Gastrocnemius medialis (tissue), 4 donors: ENCODE data around the gene TMEM106C. TPM values are rescaled to one million over a fixed set of nuclear protein-coding genes. Genes with fewer than 3 reads are reported as not detected.
A peak's percentile ranks its signal among the peaks of the same experiment; 100 is the strongest.

Experiments
- ATAC-seq, 2 donors: fragments of 150-250 bp; one replicate each; pipeline ENCODE4 v1.9.1; 2016
- DNase-seq, 2 donors: peaks; one replicate each; pipeline ENCODE4 v3.0.0-alpha.2; 2019
- H3K27ac ChIP-seq, 4 donors: fragments of 200-600 bp; sonication (generic); 1 replicate in 1 of 4; 2 replicates in 3 of 4; pipeline ENCODE4 v1.5.1; 2016 to 2018; ENCODE audit warnings: mild to moderate bottlenecking in 2 of 4, moderate library complexity in 1 of 4
- H3K27me3 ChIP-seq, 3 donors: fragments of 200-600 bp; sonication (generic) in 2 of 3; 1 replicate in 1 of 3; 2 replicates in 2 of 3; pipeline versions ENCODE4 v1.5.1 to v1.6.0; 2016 to 2019; ENCODE audit warnings: mild to moderate bottlenecking in 1 of 3, moderate library complexity in 1 of 3
- H3K36me3 ChIP-seq, 2 donors: fragments of 200-600 bp; sonication (generic) in 1 of 2; one replicate each; pipeline ENCODE4 v1.5.1; 2017 to 2018
- H3K4me1 ChIP-seq, 2 donors: fragments of 200-600 bp; sonication (generic) in 1 of 2; one replicate each; pipeline ENCODE4 v1.5.1; 2016 to 2017; ENCODE audit warnings: mild to moderate bottlenecking in 2 of 2
- H3K4me3 ChIP-seq, 4 donors: fragments of 200-600 bp; sonication (generic) in 3 of 4; 1 replicate in 1 of 4; 2 replicates in 3 of 4; pipeline ENCODE4 v1.5.1; 2016 to 2019; ENCODE audit warnings: mild to moderate bottlenecking in 2 of 4
- H3K9me3 ChIP-seq, 3 donors: fragments of 200-600 bp; sonication (generic) in 2 of 3; 1 replicate in 1 of 3; 2 replicates in 2 of 3; pipeline ENCODE4 v1.5.1; 2016 to 2019
- CTCF ChIP-seq, 5 experiments: fragments of 450-650 bp in 3 of 5; fragments of 200-600 bp in 2 of 5; sonication (generic) in 2 of 5; IDR thresholded peaks in 4 of 5; conservative IDR thresholded peaks in 1 of 5; 1 replicate in 4 of 5; 2 replicates in 1 of 5; pipeline ENCODE4 v1.5.1; 2016 to 2019; ENCODE audit warnings: antibody characterized with exemption in 5 of 5, mild to moderate bottlenecking in 3 of 5, moderate library complexity in 3 of 5
- POLR2A ChIP-seq, 2 donors: fragments of 450-650 bp; IDR thresholded peaks; one replicate each; pipeline ENCODE4 v1.6.1; 2017; ENCODE audit warnings: antibody characterized with exemption in 2 of 2, mild to moderate bottlenecking in 2 of 2, moderate library complexity in 2 of 2
- in situ Hi-C, 4 donors: fragments of 200-750 bp; cut with MboI; loops; one replicate each; pipeline versions ENCODE4 v1.15.0 to v1.8.0; 2017; ENCODE audit warnings: low sequenced_read_pairs in 4 of 4
- intact Hi-C: fragments of 100-400 bp; cut with DNase I; formaldehyde crosslinking; loops from one replicate; pipeline ENCODE4 v1.15.1; 2023; ENCODE audit warnings: low total_unique reads
- total RNA-seq, 4 donors: library from RNA; depleted of rRNA; stranded (reverse); fragments of >200 nt; gene quantifications; one replicate each; pipeline versions ENCODE4 v1.1.0 to v1.2.3, GENCODE V29; 2016

TMEM106C gene
- total RNA-seq, 4 donors from 2014 or later: 11.8 to 27.1 (median 24.8) TPM

GRCh38 chr12:47964106-47964728, 821 bp downstream of the TMEM106C start:
- TF ChIP-seq POLR2A (IDR thresholded peaks at IDR 0.05): no peak
- no peak for TF ChIP-seq CTCF (IDR thresholded peaks at IDR 0.05 in 4 of 5, conservative IDR thresholded peaks at IDR 0.05 in 1 of 5)
- peaks cover 11 to 14% of the 10 kb centered on the region in 2 donors for H3K4me1 ChIP-seq
- in situ Hi-C loops (loop anchor here in 3 of 4 donors (25.0 kb wide), 1 partner anchor 223 kb away; the partner anchor contains the start of gene CCDC184 (in 3 of the 3)), intact Hi-C loops (loop anchor here (5.0 kb wide), 1 partner anchor 233 kb away; no protein-coding TSS in a partner anchor)
- no peaks in the 10 kb centered on the region for H3K9me3 ChIP-seq
- peak overlapping the region in 2 of 4 donors; percentile 73 to 77 for H3K27ac ChIP-seq
- no peak for ATAC-seq
- no peaks in the 10 kb centered on the region for H3K36me3 ChIP-seq
- DNase-seq: no peak
- peak overlapping the region; percentile 83 to 97 (median 95) for H3K4me3 ChIP-seq
- H3K27me3 ChIP-seq: no peaks in the 10 kb centered on the region

GRCh38 chr12:47965581-47965980, 2.2 kb downstream of the TMEM106C start:
- no peaks in the 10 kb centered on the region for H3K36me3 ChIP-seq
- H3K4me1 ChIP-seq: peaks cover 11 to 14% of the 10 kb centered on the region in 2 donors
- DNase-seq: no peak
- H3K27me3 ChIP-seq: no peaks in the 10 kb centered on the region
- TF ChIP-seq POLR2A (IDR thresholded peaks at IDR 0.05) (no peak), CTCF (IDR thresholded peaks at IDR 0.05 in 4 of 5, conservative IDR thresholded peaks at IDR 0.05 in 1 of 5) (no peak)
- no peak overlapping the region for H3K4me3 ChIP-seq
- ATAC-seq: no peak
- in situ Hi-C loops: loop anchor here in 3 of 4 donors (25.0 kb wide), 1 partner anchor 222 kb away; the partner anchor contains the start of gene CCDC184 (in 3 of the 3)
- H3K9me3 ChIP-seq: no peaks in the 10 kb centered on the region
- H3K27ac ChIP-seq: no peak overlapping the region
- intact Hi-C loops: loop anchor here (5.0 kb wide), 1 partner anchor 217 kb away; the partner anchor contains the start of gene CCDC184

GRCh38 chr12:47967461-47968321, 4.3 kb downstream of the TMEM106C start:
- intact Hi-C loops: loop anchor here (5.0 kb wide), 1 partner anchor 215 kb away; the partner anchor contains the start of gene CCDC184
- H3K27ac ChIP-seq: peak overlapping the region in 1 of 4 donors; percentile 23
- in situ Hi-C loops: loop anchor here in 3 of 4 donors (25.0 kb wide), 1 partner anchor 220 kb away; the partner anchor contains the start of gene CCDC184 (in 3 of the 3)
- ATAC-seq: peak; percentile 7 to 40
- no peak for TF ChIP-seq CTCF (IDR thresholded peaks at IDR 0.05 in 4 of 5, conservative IDR thresholded peaks at IDR 0.05 in 1 of 5)
- no peak for TF ChIP-seq POLR2A (IDR thresholded peaks at IDR 0.05)
- H3K4me3 ChIP-seq: no peak overlapping the region
- no peaks in the 10 kb centered on the region for H3K36me3 ChIP-seq
- no peaks in the 10 kb centered on the region for H3K9me3 ChIP-seq
- H3K4me1 ChIP-seq: peaks cover 11 to 14% of the 10 kb centered on the region in 2 donors
- DNase-seq: no peak
- H3K27me3 ChIP-seq: no peaks in the 10 kb centered on the region

GRCh38 chr12:47969845-47970244, 6.4 kb downstream of the TMEM106C start:
- Histone ChIP-seq H3K27ac (no peak overlapping the region), H3K36me3 (no peaks in the 10 kb centered on the region), H3K27me3 (no peaks in the 10 kb centered on the region), H3K4me3 (no peak overlapping the region), H3K4me1 (peaks cover 0 to under 1% of the 10 kb centered on the region in 2 donors), H3K9me3 (no peaks in the 10 kb centered on the region)
- DNase-seq: no peak
- intact Hi-C loops: loop anchor here (5.0 kb wide), 1 partner anchor 212 kb away; the partner anchor contains the start of gene CCDC184
- ATAC-seq: no peak
- no peak for TF ChIP-seq CTCF (IDR thresholded peaks at IDR 0.05 in 4 of 5, conservative IDR thresholded peaks at IDR 0.05 in 1 of 5)
- no peak for TF ChIP-seq POLR2A (IDR thresholded peaks at IDR 0.05)
- in situ Hi-C loops: loop anchor here in 3 of 4 donors (25.0 kb wide), 1 partner anchor 217 kb away; the partner anchor contains the start of gene CCDC184 (in 3 of the 3)
